Activated CD4-positive, alpha-beta T cell treated with anti-CD3 and anti-CD28 coated beads, Interleukin-2, amount 50 U/mL, for 16 hours (primary cell): ENCODE results near the gene STT3B.
"Not testable (repeated sequence)": the region's sequence is repeated elsewhere in the genome, so short reads cannot be mapped to it uniquely, and the experiment has no call there.

Experiments
- DNase-seq: peaks from one replicate; pipeline ENCODE4 v3.0.0-alpha.2; 2020

Gene STT3B

GRCh38 chr3:31553258-31553657, 20.5 kb downstream of the STT3B start:
- no peak for DNase-seq

GRCh38 chr3:31555204-31555603, 22.5 kb downstream of the STT3B start:
- no peak for DNase-seq

- peak; percentile 47 for DNase-seq
Measured at GRCh38 chr3:31559872-31560534, 27.3 kb downstream of the STT3B start.

- DNase-seq = no peak
Measured at GRCh38 chr3:31561891-31562290, 29.2 kb downstream of the STT3B start.

GRCh38 chr3:31562525-31562924, 29.8 kb downstream of the STT3B start:
- DNase-seq = peak; percentile 31

GRCh38 chr3:31565288-31565687, 32.6 kb downstream of the STT3B start:
- peak; percentile 45 for DNase-seq

- DNase-seq = peak; percentile 20
Measured at GRCh38 chr3:31567036-31567435, 34.3 kb downstream of the STT3B start.

- DNase-seq = no peak
Measured at GRCh38 chr3:31568649-31569048, 35.9 kb downstream of the STT3B start.

GRCh38 chr3:31571325-31571724, 38.6 kb downstream of the STT3B start:
- DNase-seq = no peak

GRCh38 chr3:31572236-31573004, 39.7 kb downstream of the STT3B start:
- DNase-seq = no peak

GRCh38 chr3:31573036-31573779, 40.5 kb downstream of the STT3B start:
- DNase-seq = peak; percentile 16

- DNase-seq = peak; percentile 21
Measured at GRCh38 chr3:31575448-31575847, 42.7 kb downstream of the STT3B start.

GRCh38 chr3:31576521-31576920, 43.8 kb downstream of the STT3B start:
- no peak for DNase-seq

- no peak for DNase-seq
Measured at GRCh38 chr3:31577232-31577631, 44.5 kb downstream of the STT3B start.

GRCh38 chr3:31579828-31580227, 47.1 kb downstream of the STT3B start:
- no peak for DNase-seq

- DNase-seq = no peak
Measured at GRCh38 chr3:31580645-31581044, 47.9 kb downstream of the STT3B start.

- no peak for DNase-seq
Measured at GRCh38 chr3:31581660-31582059, 48.9 kb downstream of the STT3B start.

GRCh38 chr3:31589228-31589627, 56.5 kb downstream of the STT3B start:
- DNase-seq = no peak

GRCh38 chr3:31590650-31591049, 57.9 kb downstream of the STT3B start:
- DNase-seq = no peak

- no peak for DNase-seq
Measured at GRCh38 chr3:31592764-31593163, 60.0 kb downstream of the STT3B start.

- no peak for DNase-seq
Measured at GRCh38 chr3:31596176-31596575, 63.5 kb downstream of the STT3B start.

GRCh38 chr3:31600431-31600830, 67.7 kb downstream of the STT3B start:
- DNase-seq = no peak

GRCh38 chr3:31605333-31605732, 72.6 kb downstream of the STT3B start:
- not testable (repeated sequence) for DNase-seq

GRCh38 chr3:31606453-31606852, 73.7 kb downstream of the STT3B start:
- no peak for DNase-seq
